Measurements from ENCODE around the gene NCKAP5L.
"Not testable (repeated sequence)": the region's sequence is repeated elsewhere in the genome, so short reads cannot be mapped to it uniquely, and the experiment has no call there.

NCKAP5L gene

DNA sequence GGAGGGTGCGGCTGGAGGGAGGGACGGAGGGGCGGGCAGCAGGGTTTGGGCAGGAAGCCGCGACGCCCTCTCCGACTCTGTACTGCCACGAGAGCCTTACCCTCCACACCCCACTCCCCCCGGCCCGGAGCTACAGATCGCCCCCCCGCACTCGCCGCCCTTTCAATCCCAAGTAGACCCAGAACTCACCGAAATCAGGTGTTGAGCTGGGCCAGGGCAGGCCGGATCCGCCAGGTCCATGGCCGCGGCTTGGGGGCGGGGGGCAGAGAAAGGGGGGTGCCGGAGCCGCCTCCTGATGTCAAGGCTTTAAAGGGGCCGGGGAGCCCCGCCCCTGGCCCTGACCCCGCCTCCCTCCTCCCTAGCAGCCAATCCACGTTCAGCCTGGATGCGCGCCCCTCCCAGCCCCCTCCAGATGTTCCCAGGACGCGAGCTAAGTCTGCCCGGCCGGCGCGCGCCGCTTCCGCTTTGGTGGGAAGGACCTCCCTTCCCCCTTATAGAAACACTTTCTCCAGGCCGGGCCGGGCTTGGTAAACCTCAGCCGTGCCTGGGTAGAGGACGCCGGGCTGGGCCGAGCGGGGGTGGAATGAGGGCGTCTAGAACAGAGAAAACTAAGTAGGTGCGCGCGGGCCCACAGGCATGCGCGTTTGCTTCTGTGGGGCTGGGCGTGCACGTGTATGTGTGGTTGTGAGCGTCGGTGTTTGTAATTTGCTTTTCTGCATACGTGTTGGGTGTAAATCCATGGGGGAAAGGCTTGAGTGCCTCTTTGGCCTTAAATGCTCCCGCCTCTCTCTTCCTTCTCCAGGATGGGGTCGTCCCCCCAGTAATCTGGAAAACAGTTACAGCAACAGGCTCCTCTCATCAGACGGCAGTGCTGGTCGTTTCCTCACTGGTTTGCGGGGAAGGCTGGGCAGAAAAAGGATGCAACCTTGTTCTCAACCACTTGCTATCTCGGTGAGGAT lies at the start of gene NCKAP5L:
Gene NCKAP5L, minus strand, starts transcription at position 281 of the 959 bp plus-strand sequence. CDS start 24,369 bp downstream, outside the sequence.
- Mint-ChIP-seq H3K4me1 (peaks cover 28% of the 10 kb centered on the region), H3K27me3 (no peaks in the 10 kb centered on the region), H3K4me3 (peak within 1 kb of the TSS; percentile 91), H3K36me3 (no peaks in the 10 kb centered on the region), H3K27ac (peak within 1 kb of the TSS; percentile 77), H3K9me3 (no peaks in the 10 kb centered on the region)
- ATAC-seq (ENCODE audit: low read depth) (peak; percentile 94), DNase-seq (ENCODE audit: low spot score in 2 of 2) (peak; percentile 87 to 88)

DNA sequence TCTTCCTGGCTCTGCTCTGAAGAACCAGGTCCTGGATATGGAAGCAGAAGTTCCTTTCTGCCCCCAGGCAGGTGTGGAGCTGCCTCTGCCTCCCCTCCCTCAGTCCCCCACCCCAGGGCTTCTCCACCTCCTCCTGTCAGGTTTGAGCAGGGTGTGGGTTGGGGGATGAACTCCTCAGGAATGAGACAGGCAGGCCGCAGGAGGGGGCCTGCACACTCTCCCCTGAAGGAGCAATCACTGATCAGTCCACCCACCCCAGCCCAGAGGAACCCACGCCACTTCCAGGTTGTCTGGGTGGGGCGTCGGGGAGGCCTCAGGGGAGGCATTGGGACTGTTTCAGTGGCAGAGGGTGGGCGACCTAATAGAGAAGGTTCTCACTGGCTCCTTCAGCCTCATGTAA lies 48.9 kb upstream of the NCKAP5L start:
- H3K4me1 Mint-ChIP-seq = peaks cover 15% of the 10 kb centered on the region
- no peak for DNase-seq (ENCODE audit: low spot score in 2 of 2)
- H3K27ac Mint-ChIP-seq = no peak overlapping the region
- no peak for ATAC-seq (ENCODE audit: low read depth)
- peaks cover 15% of the 10 kb centered on the region for H3K9me3 Mint-ChIP-seq
- H3K27me3 Mint-ChIP-seq = peaks cover 4% of the 10 kb centered on the region
- no peak overlapping the region for H3K4me3 Mint-ChIP-seq
- H3K36me3 Mint-ChIP-seq = no peaks in the 10 kb centered on the region

- no peak for DNase-seq (ENCODE audit: low spot score in 2 of 2)
- ATAC-seq (ENCODE audit: low read depth) = no peak
- Mint-ChIP-seq H3K4me1 (peaks cover 15% of the 10 kb centered on the region), H3K27me3 (peaks cover 4% of the 10 kb centered on the region), H3K4me3 (no peak overlapping the region), H3K27ac (no peak overlapping the region), H3K36me3 (no peaks in the 10 kb centered on the region), H3K9me3 (peaks cover 15% of the 10 kb centered on the region)
These were observed 47.9 kb upstream of the NCKAP5L start for GRCh38 chr12:49876070-49876469.

GRCh38 chr12:49875115-49875720 lies 47.0 kb upstream of the NCKAP5L start:
- Mint-ChIP-seq H3K9me3 (peaks cover 15% of the 10 kb centered on the region), H3K27me3 (peaks cover 4% of the 10 kb centered on the region), H3K27ac (no peak overlapping the region), H3K36me3 (no peaks in the 10 kb centered on the region), H3K4me3 (no peak overlapping the region), H3K4me1 (peaks cover 13% of the 10 kb centered on the region)
- ATAC-seq (ENCODE audit: low read depth) (no peak), DNase-seq (ENCODE audit: low spot score in 2 of 2) (no peak)

DNA sequence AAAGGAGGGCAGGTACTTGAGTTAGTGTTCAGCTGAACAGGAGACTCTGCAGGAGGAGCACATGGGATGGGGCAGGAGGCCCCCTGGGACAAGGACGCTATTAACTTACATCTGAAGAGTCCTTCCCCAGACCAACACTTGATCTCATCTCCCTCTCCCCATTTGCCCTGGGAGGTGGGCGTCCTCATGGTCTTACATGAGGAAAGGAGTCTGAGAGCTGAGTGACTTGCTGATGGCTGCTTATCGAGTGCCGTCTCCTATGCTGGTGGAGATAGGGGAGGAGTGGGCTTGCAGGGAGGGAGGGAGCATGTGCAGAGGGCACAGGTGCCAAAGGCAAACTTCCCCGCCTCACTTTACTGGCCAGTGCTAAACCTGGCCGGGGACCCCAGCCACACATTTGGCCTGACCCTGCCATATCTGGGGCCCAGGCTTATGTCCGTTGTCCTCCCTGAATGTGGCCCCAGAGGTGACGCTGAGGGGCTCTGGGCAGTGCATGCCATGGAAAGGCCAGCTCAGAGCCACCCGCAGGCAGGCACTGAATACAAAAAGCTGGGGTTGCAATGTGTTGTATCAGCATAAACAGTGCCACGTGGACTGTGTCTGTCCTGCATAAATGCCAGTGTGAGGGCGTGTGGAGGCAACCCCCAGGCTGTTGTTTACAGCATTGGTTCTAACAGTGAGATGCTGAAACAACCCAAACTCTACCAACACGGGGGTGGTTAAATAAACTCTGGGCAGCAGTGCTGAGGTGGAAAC lies 46.1 kb upstream of the NCKAP5L start:
- Mint-ChIP-seq H3K27me3 (peaks cover 4% of the 10 kb centered on the region), H3K9me3 (peaks cover 12% of the 10 kb centered on the region), H3K27ac (no peak overlapping the region), H3K36me3 (no peaks in the 10 kb centered on the region), H3K4me1 (peaks cover 13% of the 10 kb centered on the region), H3K4me3 (no peak overlapping the region)
- ATAC-seq (ENCODE audit: low read depth) = no peak
- DNase-seq (ENCODE audit: low spot score in 2 of 2) = no peak

- peaks cover 6% of the 10 kb centered on the region for H3K9me3 Mint-ChIP-seq
- no peak for ATAC-seq (ENCODE audit: low read depth)
- H3K4me1 Mint-ChIP-seq = peaks cover 7% of the 10 kb centered on the region
- no peak for DNase-seq (ENCODE audit: low spot score in 2 of 2)
- no peak overlapping the region for H3K27ac Mint-ChIP-seq
- H3K4me3 Mint-ChIP-seq = no peak overlapping the region
- no peaks in the 10 kb centered on the region for H3K36me3 Mint-ChIP-seq
- H3K27me3 Mint-ChIP-seq = peaks cover 4% of the 10 kb centered on the region
These were observed 45.2 kb upstream of the NCKAP5L start for GRCh38 chr12:49873361-49873934.

- DNase-seq (ENCODE audit: low spot score in 2 of 2) = no peak
- Mint-ChIP-seq H3K9me3 (peaks cover 2% of the 10 kb centered on the region), H3K4me1 (peaks cover 3% of the 10 kb centered on the region), H3K27ac (no peak overlapping the region), H3K27me3 (peaks cover 4% of the 10 kb centered on the region), H3K4me3 (no peak overlapping the region), H3K36me3 (no peaks in the 10 kb centered on the region)
- ATAC-seq (ENCODE audit: low read depth) = no peak
These were observed 44.6 kb upstream of the NCKAP5L start for GRCh38 chr12:49872781-49873181.

DNA sequence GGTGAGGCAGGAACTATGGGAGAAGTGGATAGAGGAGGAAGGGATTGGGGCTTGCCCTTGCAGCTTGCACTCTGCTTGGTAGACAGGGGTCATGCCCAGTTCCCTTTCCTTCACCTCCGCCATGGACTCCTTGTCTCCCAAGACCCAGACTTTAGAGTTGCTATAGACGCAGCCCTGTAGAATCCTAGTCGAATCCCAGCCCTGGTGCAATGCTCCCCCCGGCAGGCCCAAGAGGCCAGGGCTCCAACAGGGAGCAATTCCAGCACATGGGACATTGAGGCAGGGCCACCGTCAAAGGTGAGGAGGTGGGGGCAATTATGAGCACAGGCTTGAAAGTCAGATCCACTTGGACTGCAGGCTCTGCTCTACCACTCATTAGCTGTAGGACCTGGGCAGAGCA lies 44.2 kb upstream of the NCKAP5L start:
- H3K4me1 Mint-ChIP-seq = peaks cover 3% of the 10 kb centered on the region
- DNase-seq (ENCODE audit: low spot score in 2 of 2) (no peak), ATAC-seq (ENCODE audit: low read depth) (no peak)
- H3K27ac Mint-ChIP-seq = no peak overlapping the region
- no peaks in the 10 kb centered on the region for H3K36me3 Mint-ChIP-seq
- H3K9me3 Mint-ChIP-seq = no peaks in the 10 kb centered on the region
- no peak overlapping the region for H3K4me3 Mint-ChIP-seq
- peaks cover 7% of the 10 kb centered on the region for H3K27me3 Mint-ChIP-seq

GRCh38 chr12:49871811-49872251 lies 43.6 kb upstream of the NCKAP5L start:
- not testable (repeated sequence) for H3K27ac Mint-ChIP-seq; H3K27me3 Mint-ChIP-seq; H3K36me3 Mint-ChIP-seq; H3K4me1 Mint-ChIP-seq; ATAC-seq (ENCODE audit: low read depth); DNase-seq (ENCODE audit: low spot score in 2 of 2); H3K4me3 Mint-ChIP-seq; H3K9me3 Mint-ChIP-seq

GRCh38 chr12:49871263-49871561 lies 43.0 kb upstream of the NCKAP5L start:
- Mint-ChIP-seq H3K36me3 (no peaks in the 10 kb centered on the region), H3K27ac (no peak overlapping the region), H3K9me3 (no peaks in the 10 kb centered on the region), H3K4me3 (no peak overlapping the region), H3K27me3 (peaks cover 7% of the 10 kb centered on the region), H3K4me1 (peaks cover 3% of the 10 kb centered on the region)
- ATAC-seq (ENCODE audit: low read depth) (no peak), DNase-seq (ENCODE audit: low spot score in 2 of 2) (no peak)

DNA sequence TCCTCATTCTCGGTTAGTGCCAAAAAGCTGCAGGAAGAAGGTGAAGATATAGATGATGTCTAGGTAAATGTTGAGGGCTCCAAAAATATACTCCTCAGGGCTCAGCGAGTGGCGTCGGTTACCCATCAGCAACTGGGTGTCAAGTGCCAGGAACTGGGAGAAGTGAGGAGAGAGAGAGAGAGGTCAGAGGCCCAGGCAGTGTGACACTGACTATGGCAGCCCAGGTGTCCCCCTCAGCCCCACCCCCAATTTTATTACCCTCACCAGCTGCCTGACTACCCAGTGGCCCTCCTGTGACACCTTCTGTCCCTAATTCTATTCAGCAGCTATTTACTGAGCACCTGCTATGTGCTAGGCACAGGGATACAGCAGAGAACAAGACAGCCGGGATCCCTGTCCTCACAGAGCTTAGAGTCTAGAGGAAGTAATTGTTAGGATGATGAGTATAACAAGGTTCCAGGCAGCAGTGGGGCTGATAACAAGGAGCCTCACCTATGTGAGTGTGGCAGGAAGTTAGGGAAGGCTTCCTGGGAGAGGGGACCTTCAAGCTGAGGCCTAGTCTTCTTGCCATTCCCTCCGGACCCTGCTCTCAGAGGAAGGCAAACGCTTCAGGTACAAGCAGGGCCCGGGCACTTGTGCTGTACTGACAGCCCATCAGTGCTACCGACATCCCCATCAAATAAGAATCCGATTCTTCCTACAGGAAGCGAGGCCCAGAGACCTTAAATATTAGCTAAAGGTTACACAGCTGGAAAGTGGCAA lies 42.5 kb upstream of the NCKAP5L start:
- peaks cover 10% of the 10 kb centered on the region for H3K27me3 Mint-ChIP-seq
- H3K36me3 Mint-ChIP-seq = no peaks in the 10 kb centered on the region
- ATAC-seq (ENCODE audit: low read depth) (no peak), DNase-seq (ENCODE audit: low spot score in 2 of 2) (no peak)
- H3K27ac Mint-ChIP-seq = no peak overlapping the region
- peaks cover 3% of the 10 kb centered on the region for H3K4me1 Mint-ChIP-seq
- no peaks in the 10 kb centered on the region for H3K9me3 Mint-ChIP-seq
- no peak overlapping the region for H3K4me3 Mint-ChIP-seq

- H3K27ac Mint-ChIP-seq = no peak overlapping the region
- H3K9me3 Mint-ChIP-seq = no peaks in the 10 kb centered on the region
- no peak for ATAC-seq (ENCODE audit: low read depth)
- H3K4me1 Mint-ChIP-seq = peaks cover 3% of the 10 kb centered on the region
- DNase-seq (ENCODE audit: low spot score in 2 of 2) = no peak
- no peak overlapping the region for H3K4me3 Mint-ChIP-seq
- no peaks in the 10 kb centered on the region for H3K36me3 Mint-ChIP-seq
- H3K27me3 Mint-ChIP-seq = peaks cover 12% of the 10 kb centered on the region
These were observed 41.7 kb upstream of the NCKAP5L start for GRCh38 chr12:49869816-49870500.
